ENCODE data around the gene MSLN. TPM values are rescaled to one million over a fixed set of nuclear protein-coding genes. Genes with fewer than 3 reads are reported as not detected.
"Not testable (repeated sequence)": the region's sequence is repeated elsewhere in the genome, so short reads cannot be mapped to it uniquely, and the experiment has no call there.

Gene MSLN
- total RNA-seq, 1 experiment from 2014 or later: not detected

- in situ Hi-C loops (cut with HindIII; ENCODE audit: low pct_unique_long_range_greater_than_20kb, low sequenced_read_pairs): no loop called here
- DNase-seq (ENCODE audit: low read depth): no peak
Observed at GRCh38 chr16:732936-733335, 27.6 kb upstream of the MSLN start.

GRCh38 chr16:733382-734207 is 26.9 kb upstream of the MSLN start:
- in situ Hi-C loops (cut with HindIII; ENCODE audit: low pct_unique_long_range_greater_than_20kb, low sequenced_read_pairs): no loop called here

GRCh38 chr16:734208-734980 is 26.1 kb upstream of the MSLN start:
- in situ Hi-C loops (cut with HindIII; ENCODE audit: low pct_unique_long_range_greater_than_20kb, low sequenced_read_pairs): no loop called here
- no peak for DNase-seq (ENCODE audit: low read depth)

More at GRCh38 chr16:733382-734207, 26.9 kb upstream of the MSLN start:
- DNase-seq (ENCODE audit: low read depth): no peak

- no peak for DNase-seq (ENCODE audit: low read depth)
- in situ Hi-C loops (cut with HindIII; ENCODE audit: low pct_unique_long_range_greater_than_20kb, low sequenced_read_pairs): no loop called here
Observed at GRCh38 chr16:734981-735881, 25.3 kb upstream of the MSLN start.

GRCh38 chr16:735982-736453 is 24.5 kb upstream of the MSLN start:
- in situ Hi-C loops (cut with HindIII; ENCODE audit: low pct_unique_long_range_greater_than_20kb, low sequenced_read_pairs): no loop called here
- DNase-seq (ENCODE audit: low read depth): no peak

- in situ Hi-C loops (cut with HindIII; ENCODE audit: low pct_unique_long_range_greater_than_20kb, low sequenced_read_pairs): no loop called here
- DNase-seq (ENCODE audit: low read depth): no peak
Observed at GRCh38 chr16:736936-737481, 23.5 kb upstream of the MSLN start.

- DNase-seq (ENCODE audit: low read depth): no peak
- in situ Hi-C loops (cut with HindIII; ENCODE audit: low pct_unique_long_range_greater_than_20kb, low sequenced_read_pairs): no loop called here
Observed at GRCh38 chr16:739560-740458, 20.7 kb upstream of the MSLN start.

GRCh38 chr16:740459-740763 is 20.1 kb upstream of the MSLN start:
- in situ Hi-C loops (cut with HindIII; ENCODE audit: low pct_unique_long_range_greater_than_20kb, low sequenced_read_pairs): no loop called here
- no peak for DNase-seq (ENCODE audit: low read depth)

- in situ Hi-C loops (cut with HindIII; ENCODE audit: low pct_unique_long_range_greater_than_20kb, low sequenced_read_pairs): no loop called here
- DNase-seq (ENCODE audit: low read depth): peak; percentile 90
Observed at GRCh38 chr16:740764-741505, 19.6 kb upstream of the MSLN start, which contains the start of gene CIAO3. Gene CIAO3 (minus strand): TSS chr16:740997. CDS start chr16:740985, 12 bp downstream.

- in situ Hi-C loops (cut with HindIII; ENCODE audit: low pct_unique_long_range_greater_than_20kb, low sequenced_read_pairs): no loop called here
Observed at GRCh38 chr16:741986-742629, 18.4 kb upstream of the MSLN start.

GRCh38 chr16:742894-743293 is 17.6 kb upstream of the MSLN start:
- in situ Hi-C loops (cut with HindIII; ENCODE audit: low pct_unique_long_range_greater_than_20kb, low sequenced_read_pairs); DNase-seq (ENCODE audit: low read depth): not testable (repeated sequence)

More at GRCh38 chr16:741986-742629, 18.4 kb upstream of the MSLN start:
- no peak for DNase-seq (ENCODE audit: low read depth)

GRCh38 chr16:743794-744500 is 16.6 kb upstream of the MSLN start:
- in situ Hi-C loops (cut with HindIII; ENCODE audit: low pct_unique_long_range_greater_than_20kb, low sequenced_read_pairs): no loop called here
- DNase-seq (ENCODE audit: low read depth): no peak

GRCh38 chr16:745739-746138 is 14.8 kb upstream of the MSLN start:
- no peak for DNase-seq (ENCODE audit: low read depth)
- in situ Hi-C loops (cut with HindIII; ENCODE audit: low pct_unique_long_range_greater_than_20kb, low sequenced_read_pairs): no loop called here

- DNase-seq (ENCODE audit: low read depth): no peak
- in situ Hi-C loops (cut with HindIII; ENCODE audit: low pct_unique_long_range_greater_than_20kb, low sequenced_read_pairs): no loop called here
Observed at GRCh38 chr16:746637-747036, 13.9 kb upstream of the MSLN start.

GRCh38 chr16:747978-748746 is 12.4 kb upstream of the MSLN start:
- no peak for DNase-seq (ENCODE audit: low read depth)
- in situ Hi-C loops (cut with HindIII; ENCODE audit: low pct_unique_long_range_greater_than_20kb, low sequenced_read_pairs): no loop called here
